Measurements from ENCODE around the gene ASB12. TPM values are rescaled to one million over a fixed set of nuclear protein-coding genes. Genes with fewer than 3 reads are reported as not detected.

The ASB12 gene
- total and polyA plus RNA-seq, 12 donors = 0.19 to 0.95 (median 0.28) TPM; not detected in 5

DNA sequence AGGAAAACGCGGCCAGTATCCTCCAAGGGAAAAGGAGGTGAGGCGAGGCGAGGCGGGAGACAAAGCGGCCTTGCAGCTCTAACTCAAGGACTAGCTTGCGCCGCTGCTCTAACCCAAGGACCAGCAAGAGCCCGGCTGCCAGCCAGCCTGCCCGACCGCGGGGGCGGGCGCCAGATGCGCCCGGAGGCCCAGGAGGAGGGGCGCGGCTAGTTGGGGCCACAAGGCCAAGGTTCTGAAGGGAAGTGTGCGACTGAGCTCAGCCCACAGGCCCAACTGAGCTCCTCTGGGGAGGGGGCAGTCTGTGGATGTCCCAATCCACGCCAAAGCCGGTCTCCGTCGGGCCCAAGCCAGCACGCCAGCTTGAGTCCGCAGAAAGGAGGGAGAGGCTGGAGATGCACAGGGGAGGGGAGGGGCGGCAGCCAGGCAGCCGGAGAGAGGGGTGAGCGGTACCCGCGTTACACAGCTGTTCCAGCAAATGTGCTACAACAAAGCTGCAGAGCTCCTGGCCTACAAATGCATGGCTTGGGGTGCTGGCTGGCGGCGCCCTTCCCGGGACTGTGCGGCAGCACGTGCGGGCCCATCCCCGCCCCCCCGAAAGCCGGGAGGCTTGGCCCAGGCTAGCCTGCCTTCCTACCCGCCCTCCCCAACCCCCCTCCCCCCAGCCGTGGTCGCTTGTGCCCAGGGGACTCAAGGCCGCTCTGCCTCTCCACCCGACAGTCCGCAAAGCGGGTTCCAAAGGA lies 25.5 kb downstream of the ASB12 start:
- intact Hi-C loops (cut with DNase I) = loop anchor here in 1 of 2 donors (10.0 kb wide), 1 partner anchor 110 kb away; no protein-coding TSS in a partner anchor
- peak overlapping the region in 3 of 4 donors; percentile 25 to 70 (median 43) for H3K4me3 ChIP-seq
- 1 to 25% (median 23%) methylated on average over 16 to 46 of the region's 46 CpGs; no CpG with 5 or more reads in 1 of the 4 donors for WGBS, 4 donors
- peak; percentile 42 to 68 (median 63) for DNase-seq
- H3K9me3 ChIP-seq (replicated peaks in 1 of 3) = no peaks in the 10 kb centered on the region
- no peaks in the 10 kb centered on the region for H3K27me3 ChIP-seq
- peak overlapping the region; percentile 65 to 95 (median 88) for H3K27ac ChIP-seq
- TF ChIP-seq, protein P1, sequence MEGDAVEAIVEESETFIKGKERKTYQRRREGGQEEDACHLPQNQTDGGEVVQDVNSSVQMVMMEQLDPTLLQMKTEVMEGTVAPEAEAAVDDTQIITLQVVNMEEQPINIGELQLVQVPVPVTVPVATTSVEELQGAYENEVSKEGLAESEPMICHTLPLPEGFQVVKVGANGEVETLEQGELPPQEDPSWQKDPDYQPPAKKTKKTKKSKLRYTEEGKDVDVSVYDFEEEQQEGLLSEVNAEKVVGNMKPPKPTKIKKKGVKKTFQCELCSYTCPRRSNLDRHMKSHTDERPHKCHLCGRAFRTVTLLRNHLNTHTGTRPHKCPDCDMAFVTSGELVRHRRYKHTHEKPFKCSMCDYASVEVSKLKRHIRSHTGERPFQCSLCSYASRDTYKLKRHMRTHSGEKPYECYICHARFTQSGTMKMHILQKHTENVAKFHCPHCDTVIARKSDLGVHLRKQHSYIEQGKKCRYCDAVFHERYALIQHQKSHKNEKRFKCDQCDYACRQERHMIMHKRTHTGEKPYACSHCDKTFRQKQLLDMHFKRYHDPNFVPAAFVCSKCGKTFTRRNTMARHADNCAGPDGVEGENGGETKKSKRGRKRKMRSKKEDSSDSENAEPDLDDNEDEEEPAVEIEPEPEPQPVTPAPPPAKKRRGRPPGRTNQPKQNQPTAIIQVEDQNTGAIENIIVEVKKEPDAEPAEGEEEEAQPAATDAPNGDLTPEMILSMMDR (IDR thresholded peaks at IDR 0.05) = no peak
- no peak for TF ChIP-seq POLR2A (IDR thresholded peaks at IDR 0.05)
- peaks cover 9 to 16% of the 10 kb centered on the region in 2 donors for H3K4me1 ChIP-seq (replicated peaks in 1 of 2)
- H3K36me3 ChIP-seq (replicated peaks in 1 of 2) = no peaks in the 10 kb centered on the region

DNA sequence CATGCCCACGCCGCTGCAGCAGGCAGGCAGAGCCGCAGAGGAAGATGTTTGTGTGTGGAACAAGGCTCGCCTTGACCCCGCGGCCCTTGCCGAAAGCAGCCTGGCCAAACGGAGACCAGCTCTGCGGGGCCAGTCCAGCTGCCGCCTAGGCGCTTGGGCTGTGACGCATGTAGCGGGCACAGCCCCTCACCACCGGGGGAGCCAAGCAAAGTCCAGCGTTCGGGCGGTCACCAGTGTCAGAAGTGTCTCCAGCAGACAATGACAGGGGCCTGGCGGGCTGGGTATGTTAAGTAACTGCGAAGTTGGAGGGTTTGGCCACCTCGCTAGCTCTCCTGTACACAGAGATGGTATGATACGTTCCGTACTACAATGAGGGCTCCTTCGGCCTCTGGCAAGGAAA lies 26.2 kb downstream of the ASB12 start:
- no peaks in the 10 kb centered on the region for H3K27me3 ChIP-seq
- H3K27ac ChIP-seq = peak overlapping the region in 4 of 5 donors; percentile 65 to 95 (median 90)
- intact Hi-C loops (cut with DNase I) = loop anchor here in 1 of 2 donors (10.0 kb wide), 1 partner anchor 109 kb away; no protein-coding TSS in a partner anchor
- 23 to 50% (median 47%) methylated on average over 11 to 23 of the region's 23 CpGs; no CpG with 5 or more reads in 1 of the 4 donors for WGBS, 4 donors
- H3K4me3 ChIP-seq = peak overlapping the region in 2 of 4 donors; percentile 43 to 70
- DNase-seq = peak; percentile 35 to 75 (median 56)
- TF ChIP-seq POLR2A (IDR thresholded peaks at IDR 0.05) = peak in 1 of 2 donors; percentile 46
- TF ChIP-seq, protein P1 (IDR thresholded peaks at IDR 0.05) = no peak
- H3K36me3 ChIP-seq (replicated peaks in 1 of 2) = no peaks in the 10 kb centered on the region
- H3K9me3 ChIP-seq (replicated peaks in 1 of 3) = no peaks in the 10 kb centered on the region
- H3K4me1 ChIP-seq (replicated peaks in 1 of 2) = peaks cover 9 to 16% of the 10 kb centered on the region in 2 donors

DNA sequence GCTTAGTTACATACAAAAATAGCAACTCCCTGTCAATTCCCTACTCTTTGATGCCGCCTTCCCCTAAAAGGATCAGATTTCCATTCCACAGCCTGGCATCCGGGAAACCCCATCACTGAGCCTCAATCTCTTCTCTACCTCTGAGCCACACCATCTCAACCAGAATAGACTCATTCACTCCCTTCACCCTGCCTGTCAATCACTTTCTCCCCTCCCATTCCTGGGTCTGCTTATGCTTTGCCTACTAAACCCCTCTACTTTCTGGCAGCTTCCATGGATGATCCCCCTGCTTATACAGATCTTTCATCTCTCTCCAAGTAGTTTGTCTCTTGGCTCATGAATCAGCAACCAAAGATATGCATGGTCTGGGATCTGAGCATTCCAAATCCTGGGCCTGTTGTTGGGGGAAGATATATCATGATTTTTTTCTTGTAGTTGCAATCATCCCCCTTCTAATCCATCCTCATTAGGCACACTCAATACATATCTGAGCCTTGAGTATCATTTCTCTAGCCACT lies 27.5 kb downstream of the ASB12 start:
- peaks cover 9 to 16% of the 10 kb centered on the region in 2 donors for H3K4me1 ChIP-seq (replicated peaks in 1 of 2)
- no peaks in the 10 kb centered on the region for H3K27me3 ChIP-seq
- H3K9me3 ChIP-seq (replicated peaks in 1 of 3) = no peaks in the 10 kb centered on the region
- TF ChIP-seq, protein P1 (IDR thresholded peaks at IDR 0.05) = no peak
- TF ChIP-seq POLR2A (IDR thresholded peaks at IDR 0.05) = no peak
- H3K36me3 ChIP-seq (replicated peaks in 1 of 2) = no peaks in the 10 kb centered on the region
- intact Hi-C loops (cut with DNase I) = loop anchor here in 1 of 2 donors (10.0 kb wide), 1 partner anchor 108 kb away; no protein-coding TSS in a partner anchor
- H3K4me3 ChIP-seq = no peak overlapping the region
- DNase-seq = no peak
- H3K27ac ChIP-seq = peak overlapping the region in 1 of 5 donors; percentile 91
- 82 to 88% (median 83%) methylated on average over 2 of the region's 2 CpGs for WGBS, 4 donors

DNA sequence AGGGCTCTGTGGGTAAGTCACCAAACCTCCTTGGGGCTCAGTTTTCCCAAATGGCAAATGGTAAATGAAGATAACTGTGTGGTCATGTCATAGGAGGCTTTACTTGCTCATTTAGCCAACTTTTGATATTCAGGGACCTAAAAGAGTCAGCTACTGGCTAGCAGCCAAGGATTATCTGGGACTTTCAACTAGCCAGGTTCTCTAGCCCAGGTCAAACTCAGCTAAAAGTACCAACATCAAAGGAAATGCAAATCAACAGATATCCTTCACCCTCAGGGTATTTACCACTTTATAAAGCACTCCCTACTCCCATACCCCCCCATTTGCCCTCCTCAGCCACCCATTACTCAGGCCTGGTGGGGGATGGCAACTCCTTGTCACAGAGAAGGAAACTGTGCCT lies 32.4 kb downstream of the ASB12 start:
- H3K4me3 ChIP-seq = no peak overlapping the region
- intact Hi-C loops (cut with DNase I) = no loop called here

More for the DNA sequence above, 32.4 kb downstream of the ASB12 start:
- TF ChIP-seq, protein P1 (IDR thresholded peaks at IDR 0.05) = no peak
- TF ChIP-seq POLR2A (IDR thresholded peaks at IDR 0.05) = no peak
- H3K4me1 ChIP-seq (replicated peaks in 1 of 2) = no peaks in the 10 kb centered on the region
- DNase-seq = peak in 5 of 7 donors; percentile 16 to 40 (median 24)
- no peaks in the 10 kb centered on the region for H3K9me3 ChIP-seq (replicated peaks in 1 of 3)
- H3K27me3 ChIP-seq = no peaks in the 10 kb centered on the region
- no peaks in the 10 kb centered on the region for H3K36me3 ChIP-seq (replicated peaks in 1 of 2)
- no peak overlapping the region for H3K27ac ChIP-seq

Measured in adrenal gland (tissue), 12 donors.